ENCODE data around the gene ATG7.
"Not testable (repeated sequence)": the region's sequence is repeated elsewhere in the genome, so short reads cannot be mapped to it uniquely, and the experiment has no call there.

The ATG7 gene

GRCh38 chr3:11254876-11255275 lies 17.3 kb upstream of the ATG7 start:
- no peak for DNase-seq (ENCODE audit: low spot score)

GRCh38 chr3:11255537-11255936 lies 16.7 kb upstream of the ATG7 start:
- not testable (repeated sequence) for DNase-seq (ENCODE audit: low spot score)

GRCh38 chr3:11258958-11259357 lies 13.2 kb upstream of the ATG7 start:
- DNase-seq (ENCODE audit: low spot score), result no peak

GRCh38 chr3:11260460-11260859 lies 11.7 kb upstream of the ATG7 start:
- DNase-seq (ENCODE audit: low spot score), result no peak

- DNase-seq (ENCODE audit: low spot score), result no peak
These were observed 3.2 kb upstream of the ATG7 start for GRCh38 chr3:11269007-11269406.

GRCh38 chr3:11272906-11273574 lies 843 bp downstream of the ATG7 start:
- no peak for DNase-seq (ENCODE audit: low spot score)

GRCh38 chr3:11273891-11274291 lies 1.7 kb downstream of the ATG7 start:
- DNase-seq (ENCODE audit: low spot score), result no peak

GRCh38 chr3:11274566-11275142 lies 2.5 kb downstream of the ATG7 start:
- no peak for DNase-seq (ENCODE audit: low spot score)

- DNase-seq (ENCODE audit: low spot score), result no peak
These were observed 3.7 kb downstream of the ATG7 start for GRCh38 chr3:11275926-11276325.

- DNase-seq (ENCODE audit: low spot score), result no peak
These were observed 4.7 kb downstream of the ATG7 start for GRCh38 chr3:11276901-11277300.

- DNase-seq (ENCODE audit: low spot score), result no peak
These were observed 10.3 kb downstream of the ATG7 start for GRCh38 chr3:11282250-11283138.

GRCh38 chr3:11283139-11283475 lies 10.9 kb downstream of the ATG7 start:
- no peak for DNase-seq (ENCODE audit: low spot score)

GRCh38 chr3:11284011-11284410 lies 11.8 kb downstream of the ATG7 start:
- DNase-seq (ENCODE audit: low spot score), result no peak

GRCh38 chr3:11285471-11285870 lies 13.3 kb downstream of the ATG7 start:
- no peak for DNase-seq (ENCODE audit: low spot score)

- DNase-seq (ENCODE audit: low spot score), result no peak
These were observed 15.2 kb downstream of the ATG7 start for GRCh38 chr3:11287404-11287803.

GRCh38 chr3:11288021-11288491 lies 15.9 kb downstream of the ATG7 start:
- DNase-seq (ENCODE audit: low spot score), result no peak

GRCh38 chr3:11288786-11289637 lies 16.8 kb downstream of the ATG7 start:
- peak; percentile 64 for DNase-seq (ENCODE audit: low spot score)

GRCh38 chr3:11289864-11290263 lies 17.7 kb downstream of the ATG7 start:
- no peak for DNase-seq (ENCODE audit: low spot score)

- DNase-seq (ENCODE audit: low spot score), result no peak
These were observed 18.8 kb downstream of the ATG7 start for GRCh38 chr3:11290743-11291680.

GRCh38 chr3:11291808-11292207 lies 19.6 kb downstream of the ATG7 start:
- no peak for DNase-seq (ENCODE audit: low spot score)

- DNase-seq (ENCODE audit: low spot score), result no peak
These were observed 24.9 kb downstream of the ATG7 start for GRCh38 chr3:11297126-11297525.

All from SW480 (cell line).